ENCODE data around the gene SEMA5A. TPM values are rescaled to one million over a fixed set of nuclear protein-coding genes. Genes with fewer than 3 reads are reported as not detected.

Gene SEMA5A
- total and polyA plus RNA-seq, 2 of the 13 experiments (the other 11 are each of a cell fraction or from before 2014, with no cell fraction given), result 0.01 TPM; not detected in 1

DNA sequence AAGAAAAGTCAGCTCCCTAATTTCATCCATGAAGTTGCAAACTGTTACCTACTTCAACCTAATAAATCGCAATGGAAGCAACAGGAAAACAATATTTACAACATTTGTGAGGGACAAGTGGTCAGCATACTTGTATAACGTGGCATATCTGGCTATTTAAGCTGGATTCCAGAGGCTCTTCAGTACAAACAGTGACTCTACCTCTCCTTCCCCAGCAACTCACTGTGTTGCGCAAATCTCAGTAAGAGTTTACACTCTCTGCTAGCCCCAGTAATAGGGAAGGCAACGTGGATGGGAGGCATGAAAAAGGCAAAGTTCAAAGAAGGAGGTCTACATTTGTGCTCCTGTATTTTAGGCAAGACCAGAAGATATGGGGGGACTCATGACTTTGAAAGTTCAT is 18.9 kb upstream of the SEMA5A start:
- Histone ChIP-seq H2AFZ (ENCODE audit: low read length) (no peak overlapping the region), H3K4me1 (ENCODE audit: insufficient read depth, low read length) (no peaks in the 10 kb centered on the region), H4K20me1 (ENCODE audit: insufficient read depth, low read length) (no peaks in the 10 kb centered on the region), H3K9me3 (ENCODE audit: low read length) (no peaks in the 10 kb centered on the region), H3K36me3 (replicated peaks in 1 of 2; ENCODE audit: control insufficient read depth in 1 of 2, insufficient read depth in 2 of 2, low read length in 2 of 2) (no peaks in the 10 kb centered on the region), H3K27ac (ENCODE audit: extremely low read length, insufficient read depth, low read length) (no peak overlapping the region), H3K4me2 (ENCODE audit: low read depth, low read length) (no peak overlapping the region), H3K4me3 (replicated peaks in 1 of 3; ENCODE audit: insufficient read depth in 1 of 3, low read depth in 2 of 3, low read length in 3 of 3) (no peak overlapping the region), H3K27me3 (ENCODE audit: control insufficient read depth in 1 of 2, insufficient read depth in 2 of 2, low read length in 2 of 2) (no peaks in the 10 kb centered on the region), H3K9ac (ENCODE audit: insufficient read depth, low read depth, low read length) (no peak overlapping the region), H3K79me2 (ENCODE audit: insufficient read depth, low read length) (no peaks in the 10 kb centered on the region)
- FAIRE-seq (no peak), DNase-seq (ENCODE audit: low spot score) (no peak), ATAC-seq (no peak)
- intact Hi-C loops (cut with micrococcal nuclease; ENCODE audit: unreplicated experiment) (no loop called here), in situ Hi-C loops (cut with HindIII; ENCODE audit: extremely low pct_ligation_motif_present, low pct_unique_long_range_greater_than_20kb) (no loop called here)
- BruUV-seq (replicated peaks), result no TSS peak
- POLR2A ChIA-PET, result no interaction called here
- WGBS (ENCODE audit: low lambda C conversion rate), result 13% methylated on average over 4 of the region's 4 CpGs
- CTCF ChIA-PET (ENCODE audit: low intra/inter-chr PET ratio, low total read pairs), result no interaction called here
- no peak for TF ChIP-seq SP5 (CRISPR knock-in tag; IDR thresholded peaks at IDR 0.05; ENCODE audit: borderline replicate concordance, low read depth)
- TF ChIP-seq ZNF619 (CRISPR knock-in tag; IDR thresholded peaks at IDR 0.05), result no peak
- TF ChIP-seq ZNF724P (CRISPR knock-in tag; IDR thresholded peaks at IDR 0.05; ENCODE audit: borderline replicate concordance), result no peak
- TF ChIP-seq ZMYM4 (CRISPR knock-in tag; IDR thresholded peaks at IDR 0.05), result no peak
- TF ChIP-seq KIAA2018 (CRISPR knock-in tag; IDR thresholded peaks at IDR 0.05; ENCODE audit: borderline replicate concordance), result no peak
- TF ChIP-seq ZNF33A (CRISPR knock-in tag; IDR thresholded peaks at IDR 0.05; ENCODE audit: borderline replicate concordance), result no peak
- TF ChIP-seq RXRB (CRISPR knock-in tag; IDR thresholded peaks at IDR 0.05; ENCODE audit: borderline replicate concordance), result no peak
- TF ChIP-seq, protein P1, sequence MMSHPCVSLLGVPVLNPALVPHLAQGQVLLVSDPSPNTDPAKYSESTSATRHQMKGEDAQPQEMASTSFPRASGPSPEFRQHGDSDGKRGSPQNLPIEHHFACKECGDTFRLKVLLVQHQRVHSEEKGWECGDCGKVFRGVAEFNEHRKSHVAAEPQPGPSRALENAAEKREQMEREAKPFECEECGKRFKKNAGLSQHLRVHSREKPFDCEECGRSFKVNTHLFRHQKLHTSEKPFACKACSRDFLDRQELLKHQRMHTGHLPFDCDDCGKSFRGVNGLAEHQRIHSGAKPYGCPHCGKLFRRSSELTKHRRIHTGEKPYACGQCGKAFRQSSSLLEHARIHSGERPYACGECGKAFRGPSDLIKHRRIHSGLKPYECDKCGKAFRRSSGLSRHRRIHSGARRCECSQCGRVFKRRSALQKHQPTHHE (CRISPR knock-in tag; IDR thresholded peaks at IDR 0.05; ENCODE audit: borderline replicate concordance), result no peak
- no peak for TF ChIP-seq NKX3-1 (CRISPR knock-in tag; IDR thresholded peaks at IDR 0.05)
- no peak for TF ChIP-seq BCL3 (CRISPR knock-in tag; IDR thresholded peaks at IDR 0.05)
- TF ChIP-seq, protein P2, sequence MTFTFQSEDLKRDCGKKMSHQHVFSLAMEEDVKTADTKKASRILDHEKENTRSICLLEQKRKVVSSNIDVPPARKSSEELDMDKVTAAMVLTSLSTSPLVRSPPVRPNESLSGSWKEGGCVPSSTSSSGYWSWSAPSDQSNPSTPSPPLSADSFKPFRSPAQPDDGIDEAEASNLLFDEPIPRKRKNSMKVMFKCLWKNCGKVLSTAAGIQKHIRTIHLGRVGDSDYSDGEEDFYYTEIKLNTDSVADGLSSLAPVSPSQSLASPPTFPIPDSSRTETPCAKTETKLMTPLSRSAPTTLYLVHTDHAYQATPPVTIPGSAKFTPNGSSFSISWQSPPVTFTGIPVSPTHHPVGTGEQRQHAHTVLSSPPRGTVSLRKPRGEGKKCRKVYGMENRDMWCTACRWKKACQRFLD (CRISPR knock-in tag; IDR thresholded peaks at IDR 0.05; ENCODE audit: borderline replicate concordance), result no peak
